Mucosa of gallbladder (tissue), 1 donor: ENCODE measurements around the gene ST8SIA2. TPM values are rescaled to one million over a fixed set of nuclear protein-coding genes. Genes with fewer than 3 reads are reported as not detected.

Experiments
- DNase-seq: peaks from one replicate; pipeline ENCODE4 v3.0.0-alpha.2; 2020; ENCODE audit warnings: low spot score
- total RNA-seq: library from RNA; stranded (reverse); gene quantifications from one replicate; pipeline ENCODE4 v1.2.1, GENCODE V29; 2021
- donor health status: DM: no; HTN: no; CAD: no.

Gene ST8SIA2, protein sequence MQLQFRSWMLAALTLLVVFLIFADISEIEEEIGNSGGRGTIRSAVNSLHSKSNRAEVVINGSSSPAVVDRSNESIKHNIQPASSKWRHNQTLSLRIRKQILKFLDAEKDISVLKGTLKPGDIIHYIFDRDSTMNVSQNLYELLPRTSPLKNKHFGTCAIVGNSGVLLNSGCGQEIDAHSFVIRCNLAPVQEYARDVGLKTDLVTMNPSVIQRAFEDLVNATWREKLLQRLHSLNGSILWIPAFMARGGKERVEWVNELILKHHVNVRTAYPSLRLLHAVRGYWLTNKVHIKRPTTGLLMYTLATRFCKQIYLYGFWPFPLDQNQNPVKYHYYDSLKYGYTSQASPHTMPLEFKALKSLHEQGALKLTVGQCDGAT
- 0.09 TPM for total RNA-seq

DNA sequence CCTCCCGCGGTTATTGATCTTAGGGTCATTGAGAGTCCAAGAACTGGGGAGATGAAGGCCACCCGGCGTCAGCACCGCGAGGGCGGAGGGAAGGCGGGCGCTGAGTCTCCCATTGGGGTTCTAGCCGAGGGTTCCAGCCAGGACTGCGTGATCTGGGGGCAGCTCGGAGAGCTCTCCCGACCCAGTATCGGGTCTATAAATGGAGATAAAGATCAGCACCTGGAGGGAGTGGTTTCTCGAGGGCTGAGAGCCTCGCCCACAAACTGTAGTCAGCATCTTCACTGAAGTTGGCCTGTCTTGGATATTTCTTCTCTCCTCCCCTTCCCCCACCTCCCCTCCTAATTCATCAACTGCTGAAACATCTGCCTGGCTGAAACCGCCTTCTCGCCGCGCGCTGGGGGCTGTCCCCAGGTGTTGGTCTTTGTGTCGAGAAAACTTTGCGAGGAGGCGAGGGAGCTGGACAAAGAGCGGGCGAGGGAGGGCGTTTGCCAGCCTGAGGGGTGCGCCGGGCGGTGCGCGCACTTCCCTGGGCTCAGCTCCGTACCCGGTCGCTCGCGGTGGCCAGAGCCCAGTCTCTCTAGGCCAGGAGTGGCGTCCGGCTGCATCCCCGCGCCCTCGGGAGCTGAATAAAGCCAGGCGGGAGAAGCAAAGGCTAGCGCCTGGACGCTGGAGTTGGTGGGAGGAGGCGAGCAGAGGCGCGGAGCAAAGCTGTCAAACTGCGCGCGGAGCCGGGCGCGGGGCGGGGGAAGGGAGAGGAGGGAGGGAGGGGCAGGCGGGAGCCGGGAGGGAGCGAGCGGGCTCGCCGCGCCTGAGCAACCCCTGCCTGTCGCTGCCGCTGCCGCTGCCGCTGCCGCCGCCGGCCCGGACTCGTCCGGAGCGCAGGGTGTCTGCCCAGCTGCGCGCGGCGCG, at the start of gene ST8SIA2:
Gene ST8SIA2 (plus strand): TSS at position 811 of the 909 bp plus-strand sequence. CDS start 184 bp downstream, outside the sequence.
- DNase-seq = no peak

DNA sequence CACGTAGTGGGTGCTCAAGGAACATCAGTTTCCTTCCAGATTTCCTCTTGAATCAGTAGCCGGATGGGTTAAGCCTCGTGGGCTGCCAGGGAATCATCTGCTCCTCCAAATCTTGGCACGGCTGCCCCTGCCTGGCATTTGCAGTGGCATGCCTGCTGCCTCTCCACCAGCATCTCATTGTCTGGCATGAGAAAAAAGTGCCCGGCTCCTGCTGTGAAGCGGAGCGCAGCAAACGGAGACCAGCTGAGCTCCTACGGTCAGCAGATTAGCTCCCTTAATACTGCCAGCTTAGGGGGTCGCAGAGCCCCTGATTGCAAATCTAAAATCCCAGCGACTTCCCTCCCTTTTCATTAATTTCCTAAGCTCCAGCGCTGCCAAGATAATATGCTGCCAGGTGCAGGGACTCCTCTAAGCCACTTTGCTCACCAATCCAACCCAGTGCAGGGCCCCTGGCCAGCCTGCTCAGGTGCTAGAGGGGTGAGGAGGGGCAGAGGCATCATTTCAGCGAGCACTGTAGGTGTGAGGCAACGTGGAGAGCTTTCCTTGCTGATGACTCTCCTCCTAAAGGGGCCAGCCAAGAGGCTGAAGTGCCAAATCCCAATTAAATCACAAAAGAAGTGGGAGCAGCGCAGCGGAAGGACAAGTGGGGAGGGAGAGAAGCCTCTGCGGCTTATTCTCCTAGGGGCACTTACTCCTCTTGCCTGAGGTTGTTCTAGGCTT, 49.6 kb upstream of the ST8SIA2 start:
- DNase-seq = no peak

DNA sequence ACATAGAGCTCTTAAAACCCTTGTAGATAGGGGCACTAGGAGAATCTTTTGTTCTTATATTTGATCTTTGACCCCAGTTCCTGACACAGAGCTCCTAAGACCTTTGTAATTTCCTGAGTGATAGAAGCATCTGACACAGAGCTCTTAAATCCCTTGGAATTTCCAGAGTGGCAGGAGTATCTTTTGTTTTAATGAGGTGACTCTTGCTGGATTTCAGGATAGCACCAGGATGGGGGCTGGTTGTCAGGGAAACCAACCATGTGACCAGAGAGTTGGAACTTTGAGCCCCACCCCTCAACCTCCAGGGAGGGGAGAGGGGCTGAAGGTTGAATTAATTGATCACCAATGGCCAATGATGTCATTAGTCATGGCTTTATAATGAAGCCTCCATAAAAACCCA, 47.6 kb upstream of the ST8SIA2 start:
- DNase-seq = no peak

DNA sequence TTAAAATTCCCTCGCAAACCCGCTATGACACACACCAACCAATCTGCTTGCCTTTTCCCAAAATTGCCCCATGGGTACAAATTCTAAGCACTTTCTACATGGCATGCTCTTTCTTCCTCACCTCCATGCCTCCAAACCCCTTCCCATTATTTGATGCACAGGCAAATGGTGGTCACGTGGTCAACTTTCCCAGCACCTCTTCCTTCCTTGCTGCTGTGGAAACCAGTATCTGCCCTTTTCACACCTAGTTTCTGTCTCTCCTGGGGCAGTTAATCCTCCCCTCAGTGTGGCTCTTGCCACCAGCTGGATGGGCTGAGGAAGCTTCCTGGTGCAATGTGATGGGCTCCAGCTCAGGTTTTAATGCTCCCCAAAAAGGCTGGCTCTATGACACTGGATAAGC, 38.4 kb upstream of the ST8SIA2 start:
- DNase-seq = no peak

DNA sequence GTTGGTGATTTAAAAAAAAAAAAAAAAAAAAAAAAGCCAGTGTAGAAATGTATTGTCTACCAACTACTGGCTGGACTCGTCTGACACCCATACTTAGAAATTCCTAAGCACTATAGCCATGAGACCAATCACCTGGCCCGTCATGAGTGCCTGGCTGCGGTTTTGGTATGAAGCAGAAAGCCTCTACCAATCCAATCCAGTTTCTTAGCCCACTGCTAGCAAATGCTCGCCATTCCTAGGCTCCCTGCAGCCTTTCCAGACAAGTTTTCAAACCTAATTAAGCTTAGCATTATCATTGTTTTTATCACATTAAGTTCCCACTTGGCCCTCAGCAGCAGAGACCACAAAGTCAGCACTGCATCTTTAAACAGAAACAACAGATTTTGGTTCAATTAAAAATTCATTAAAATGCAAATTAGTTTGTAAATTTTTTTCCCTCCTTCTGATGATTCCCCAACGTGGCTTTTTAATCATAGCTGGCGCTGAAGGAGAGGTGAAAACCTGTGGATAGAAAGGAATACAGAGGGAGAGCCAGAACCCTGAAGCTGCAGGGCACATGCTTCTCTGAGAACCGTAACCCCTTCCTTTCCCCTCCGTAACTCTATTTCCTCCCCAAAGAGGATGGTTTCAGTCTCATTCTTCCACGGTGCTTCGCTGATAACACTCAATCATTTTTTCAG, 32.2 kb upstream of the ST8SIA2 start:
- no peak for DNase-seq

DNA sequence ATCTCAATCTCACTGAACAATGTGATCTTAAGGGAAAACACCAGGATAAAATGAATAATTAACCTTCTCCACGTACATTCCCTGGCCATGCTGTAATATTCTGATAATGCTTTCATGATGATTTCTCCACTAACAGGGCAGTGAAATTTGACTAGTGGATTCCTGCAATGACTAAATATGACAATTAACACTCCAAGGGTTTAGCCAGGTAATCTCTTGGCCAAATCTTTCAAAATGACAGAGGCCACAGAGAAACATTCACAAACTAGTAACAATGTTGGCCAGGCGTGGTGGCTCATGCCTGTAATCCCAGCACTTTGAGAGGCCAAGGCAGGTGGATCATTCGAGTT, 31.7 kb upstream of the ST8SIA2 start:
- no peak for DNase-seq

DNA sequence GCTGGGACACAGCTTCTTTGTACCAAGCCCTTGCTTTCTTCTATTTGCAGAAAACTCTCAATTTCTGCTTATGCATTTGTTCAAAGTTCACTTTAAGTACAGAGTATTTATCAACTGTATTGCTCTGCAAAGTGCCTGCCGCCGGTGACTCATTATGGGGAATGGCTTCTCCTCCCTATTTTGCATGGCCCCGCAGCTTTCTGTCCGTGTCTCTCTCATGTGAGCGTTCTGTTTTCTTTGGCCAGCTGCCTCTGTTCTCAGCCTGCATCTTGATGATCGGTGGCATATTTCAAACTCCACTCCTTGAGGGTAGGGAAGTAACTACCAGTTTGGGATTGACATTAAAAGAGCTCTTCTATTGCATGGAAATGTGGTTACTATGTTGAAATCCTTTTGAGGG, 28.6 kb upstream of the ST8SIA2 start:
- peak; percentile 12 for DNase-seq

DNA sequence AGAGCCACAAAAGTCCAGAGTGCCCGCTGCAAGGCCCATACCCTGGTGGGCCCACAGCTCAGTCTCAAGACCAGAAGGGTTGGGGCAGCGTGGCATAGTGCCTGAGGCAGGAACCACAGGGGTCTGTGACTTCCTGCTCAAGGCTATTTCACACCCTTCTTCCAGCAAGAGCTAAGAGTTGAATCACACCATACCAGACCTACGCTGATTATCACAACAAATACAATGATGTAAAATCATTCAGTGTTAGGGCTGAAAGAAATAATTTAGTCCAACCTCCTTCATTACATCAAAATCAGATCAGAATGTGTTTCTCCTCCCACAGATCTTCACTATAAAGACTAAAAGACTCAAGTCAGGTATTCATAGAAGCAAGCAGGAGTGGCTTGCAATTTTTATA, 27.8 kb upstream of the ST8SIA2 start:
- DNase-seq = no peak

DNA sequence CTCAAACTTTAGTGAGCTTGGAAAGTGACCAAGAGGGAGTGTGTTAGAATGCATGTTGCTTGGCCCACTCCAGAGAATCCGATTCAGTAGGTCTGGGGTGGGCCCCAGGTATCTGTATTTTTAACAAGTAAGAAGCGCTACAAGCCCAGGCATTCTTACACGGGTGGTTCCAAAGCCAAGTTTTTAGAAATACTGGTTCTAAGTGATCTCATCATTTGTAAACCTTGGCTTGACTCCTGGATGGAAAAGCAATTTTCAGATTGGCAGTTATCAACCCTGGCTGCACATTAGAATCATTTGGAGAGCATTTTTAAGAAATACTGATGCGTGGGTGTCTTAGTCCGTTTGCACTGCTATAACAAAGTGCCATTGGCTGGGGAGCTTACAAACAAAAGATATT, 27.3 kb upstream of the ST8SIA2 start:
- DNase-seq = no peak

DNA sequence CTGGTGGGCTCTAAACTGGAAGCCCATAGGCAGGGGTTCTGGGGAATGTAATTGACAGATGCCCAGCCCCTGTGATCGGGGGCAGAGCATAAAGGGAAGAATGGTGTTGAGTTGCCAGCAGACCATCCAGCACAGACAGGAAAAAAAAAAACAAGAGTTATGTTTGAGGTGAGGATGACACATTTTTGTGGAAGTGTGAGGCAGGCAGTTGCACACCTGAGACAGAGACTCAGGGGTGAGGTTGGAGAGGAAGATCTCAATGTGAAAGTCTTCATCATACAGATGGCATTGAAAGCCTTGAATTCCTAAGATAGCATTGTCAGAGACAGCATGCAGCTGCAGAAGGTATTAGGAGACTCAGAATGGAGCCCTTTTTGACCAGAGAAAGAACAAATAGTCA, 18.6 kb upstream of the ST8SIA2 start:
- DNase-seq = no peak

DNA sequence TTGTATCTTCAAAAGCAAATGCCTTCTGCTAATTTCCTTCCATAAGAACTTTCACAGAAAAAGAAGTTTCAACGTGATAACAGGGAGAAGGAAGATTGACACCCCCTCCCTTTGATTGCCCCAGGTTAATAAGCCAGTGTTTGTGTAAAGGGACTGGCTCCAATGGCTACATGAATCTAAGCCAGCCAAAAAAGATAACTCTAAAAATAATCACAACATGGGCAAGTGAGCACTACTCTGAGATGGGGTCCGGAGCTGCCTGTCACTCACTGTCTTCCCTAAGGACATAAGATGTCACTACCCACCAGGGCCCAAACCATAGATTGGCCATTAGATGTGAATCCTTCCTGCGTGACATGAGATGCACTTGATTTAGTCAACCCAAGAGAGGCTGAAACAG, 17.6 kb upstream of the ST8SIA2 start:
- DNase-seq = no peak

DNA sequence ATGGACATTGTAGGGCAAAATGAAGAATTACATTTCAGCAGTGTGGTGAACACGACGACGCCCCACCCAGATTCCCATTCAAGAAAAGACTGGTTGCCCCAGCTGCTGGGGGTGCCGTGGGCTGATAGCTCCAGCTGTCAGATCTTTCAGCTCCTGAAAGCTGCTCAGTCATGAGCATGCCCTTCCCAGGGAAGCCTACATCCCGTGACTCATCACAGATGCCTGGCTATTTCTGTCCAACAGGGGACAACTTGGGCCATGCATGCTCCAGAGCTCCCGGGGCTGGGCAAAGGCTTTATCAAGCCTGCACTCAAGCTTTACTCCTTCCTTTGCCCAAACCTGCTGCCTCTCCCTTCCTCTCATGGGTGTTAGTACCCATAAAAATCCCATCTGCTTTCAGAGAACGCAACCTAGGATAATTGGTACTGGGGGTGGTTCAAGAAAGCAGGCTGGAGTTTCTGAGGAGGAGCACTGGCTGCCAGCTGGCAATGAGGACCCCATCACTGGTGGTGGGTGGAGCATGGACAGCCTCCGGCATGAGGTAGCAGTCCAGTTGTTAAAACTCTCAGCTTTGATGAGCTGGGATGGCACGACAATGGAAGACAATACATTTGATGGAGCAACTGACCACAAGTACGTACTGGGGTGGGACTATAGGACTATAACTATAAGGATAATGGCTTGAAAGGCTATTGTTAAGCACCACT, 16.4 kb upstream of the ST8SIA2 start:
- DNase-seq = no peak

DNA sequence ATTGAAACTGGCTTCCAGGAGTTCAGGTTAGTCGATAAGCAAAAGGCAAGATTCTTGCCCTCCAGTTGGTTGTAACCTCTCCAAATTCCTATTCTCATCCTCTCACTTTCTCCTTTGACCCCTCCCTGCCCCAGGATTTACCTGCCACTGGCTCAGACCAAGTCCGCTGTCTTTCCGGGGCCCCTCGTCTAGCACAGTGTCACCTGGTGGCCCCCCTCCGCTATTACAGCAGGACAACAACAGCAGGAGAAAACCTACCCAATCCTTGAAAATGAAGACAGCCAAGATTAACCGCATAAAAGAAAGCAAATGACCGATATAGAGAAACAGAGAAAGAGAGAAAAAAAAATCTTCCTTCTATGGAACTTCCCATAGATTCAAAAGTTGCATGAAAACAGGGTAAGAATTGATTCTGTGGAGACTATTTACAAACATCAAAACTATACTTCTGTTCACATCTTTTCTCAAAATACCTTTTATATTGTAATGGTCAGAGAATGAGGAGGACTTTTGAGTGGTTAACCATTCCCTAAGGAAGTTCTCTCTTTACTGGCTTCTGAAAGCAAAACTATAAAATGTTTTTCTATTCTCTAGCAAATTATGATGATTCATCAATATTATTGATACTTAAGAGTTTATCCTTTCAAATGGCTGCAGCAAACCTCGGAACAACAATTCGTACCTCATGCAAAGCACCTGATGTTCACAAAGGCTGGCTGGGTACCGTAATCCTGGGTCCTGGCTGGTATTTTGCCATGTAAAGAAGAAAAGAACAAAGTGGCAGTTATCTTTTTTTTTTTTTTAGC, 10.0 kb upstream of the ST8SIA2 start:
- DNase-seq = no peak

DNA sequence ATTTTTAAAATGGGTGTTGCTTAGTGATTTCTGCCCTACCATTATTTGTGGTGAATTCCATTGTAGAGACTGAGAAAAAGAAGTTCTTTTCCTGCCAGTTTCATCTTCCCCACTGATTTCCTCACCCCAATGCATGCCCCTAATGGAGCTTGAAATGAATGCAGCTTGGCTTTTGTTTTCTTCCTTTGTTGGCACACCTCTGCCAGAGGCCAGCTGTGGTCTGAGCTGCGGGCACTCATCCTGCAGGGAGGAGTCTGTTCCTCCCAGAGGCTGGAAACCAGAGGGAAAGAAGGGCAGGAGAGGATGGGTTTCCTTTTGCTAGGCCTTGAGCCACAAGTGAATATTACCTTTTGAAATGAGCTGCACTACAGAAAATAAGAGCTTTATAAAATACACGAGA, 9.3 kb upstream of the ST8SIA2 start:
- DNase-seq = no peak

DNA sequence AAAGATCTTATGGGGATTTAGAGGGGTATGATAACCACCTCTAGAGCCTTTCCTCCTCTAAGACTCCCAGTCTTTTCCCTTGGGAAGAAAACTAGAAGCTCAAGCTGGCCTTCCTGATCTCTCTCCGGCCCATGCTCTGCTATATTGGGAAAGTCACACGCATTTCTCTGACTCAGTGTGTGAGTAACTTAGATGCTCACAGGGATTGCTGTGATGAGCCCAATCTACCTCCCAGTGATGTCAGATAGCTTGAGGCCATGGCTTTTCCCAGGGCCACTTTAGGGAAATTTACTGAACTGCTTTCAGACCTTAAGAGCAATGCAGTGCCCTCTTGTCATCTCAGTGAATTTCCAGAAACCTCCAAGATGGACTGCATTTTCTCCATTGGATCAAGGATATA, 8.6 kb upstream of the ST8SIA2 start:
- no peak for DNase-seq

DNA sequence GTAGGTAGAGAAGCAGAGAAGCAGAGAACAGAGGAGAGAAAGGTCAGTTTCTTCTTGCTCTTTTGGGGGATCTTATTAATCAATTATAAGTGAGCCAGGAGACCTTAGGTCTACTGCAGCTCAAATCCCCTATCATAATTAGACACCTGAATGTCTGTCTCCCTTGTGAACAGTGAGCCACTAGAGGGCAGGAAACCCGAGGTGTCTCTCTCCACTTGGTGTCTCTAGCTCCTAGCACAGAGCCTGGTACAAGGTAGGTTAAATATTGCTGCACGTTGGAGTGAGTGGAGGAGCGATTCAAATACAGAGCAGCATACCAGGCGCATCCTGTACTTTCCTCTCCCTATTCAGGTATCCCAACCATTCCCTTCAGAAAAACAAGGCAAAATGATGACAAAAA, 2.0 kb upstream of the ST8SIA2 start:
- DNase-seq = no peak

DNA sequence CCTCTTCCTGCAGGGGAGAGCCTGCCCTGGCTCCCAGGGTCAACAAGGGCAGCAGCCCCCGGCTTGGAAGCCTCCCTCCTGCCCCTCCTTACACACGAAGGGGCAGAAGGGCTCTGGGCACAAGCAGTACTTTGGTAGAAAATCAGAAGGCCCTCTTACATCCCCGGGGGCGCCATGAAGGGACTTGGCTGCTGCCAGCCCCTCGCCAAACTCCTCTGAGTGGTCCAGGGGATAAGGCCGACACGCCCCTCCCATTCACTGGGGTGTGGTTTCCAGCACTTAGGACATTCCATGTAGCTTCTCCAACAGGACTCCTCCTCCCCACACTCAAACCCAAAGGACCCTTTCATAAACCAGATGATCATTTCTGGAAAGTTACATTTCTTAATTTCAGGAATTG, 1.2 kb upstream of the ST8SIA2 start:
- no peak for DNase-seq

DNA sequence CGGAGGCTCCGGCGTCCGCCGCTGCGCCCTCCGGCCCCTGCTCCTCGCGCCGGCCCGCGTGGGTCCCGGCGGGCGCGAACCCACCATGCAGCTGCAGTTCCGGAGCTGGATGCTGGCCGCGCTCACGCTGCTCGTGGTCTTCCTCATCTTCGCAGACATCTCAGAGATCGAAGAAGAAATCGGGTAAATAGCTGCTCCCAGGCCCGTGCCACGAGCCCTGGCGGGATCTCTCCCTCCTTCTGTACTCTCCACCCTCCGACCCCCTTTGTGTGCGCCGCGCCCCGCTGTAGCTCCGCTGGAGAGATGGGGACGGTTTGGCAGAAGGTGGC, 263 bp downstream of the ST8SIA2 start:
- DNase-seq = no peak

DNA sequence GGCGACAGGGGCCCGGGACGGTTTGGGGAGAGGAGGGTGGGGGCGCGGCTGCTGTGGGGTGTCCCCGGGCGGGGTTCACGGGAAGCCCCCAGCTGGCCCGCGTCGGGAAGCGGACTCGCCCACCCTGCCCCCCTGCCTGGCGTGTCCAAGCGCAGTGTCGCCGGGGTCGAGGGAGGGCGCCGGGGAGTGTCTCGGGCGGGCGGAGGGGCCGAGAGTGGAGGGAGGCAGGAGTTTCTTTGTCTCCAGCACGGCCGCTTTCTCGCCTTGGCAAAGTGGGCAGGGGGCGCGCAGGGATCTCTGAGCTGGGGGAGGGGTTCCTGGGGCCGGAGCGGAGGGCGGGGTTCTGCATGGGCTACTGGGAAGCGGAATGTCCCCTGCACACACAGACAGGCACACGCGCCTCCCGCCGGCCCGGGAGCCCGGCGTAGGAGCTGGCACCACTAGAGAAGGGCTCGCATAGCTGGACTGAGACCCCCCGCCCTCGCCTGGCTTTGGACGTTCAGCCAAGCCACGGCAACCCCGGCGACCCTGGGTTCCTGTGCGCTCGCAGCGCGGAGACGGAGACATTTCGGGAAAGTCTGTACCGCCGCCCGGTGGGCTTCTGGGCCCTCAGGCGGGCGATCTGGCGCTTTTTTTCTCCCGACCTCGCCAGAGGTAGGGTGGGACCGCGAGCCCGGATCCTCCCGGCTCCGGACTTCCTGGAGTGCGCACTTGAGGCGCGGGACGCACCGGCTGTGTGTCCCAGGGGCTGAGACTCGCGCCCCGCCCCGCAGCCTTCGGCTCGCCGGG, 822 bp downstream of the ST8SIA2 start:
- DNase-seq = no peak
